Small intestine (tissue), 7 donors: ENCODE results near the gene ITGA1. TPM values are rescaled to one million over a fixed set of nuclear protein-coding genes. Genes with fewer than 3 reads are reported as not detected.

Source experiments
- DNase-seq, 2 donors: peaks; one replicate each; pipeline versions ENCODE4 v3.0.0 to v3.0.0-alpha.2; 2013
- FAIRE-seq: peaks from 2 replicates; lab custom pipeline; 2012; peaks lifted over from hg19 to GRCh38; lab: Jason Lieb, UNC
- H3K27ac ChIP-seq, 3 donors: one replicate each; pipeline ENCODE4 v1.5.1; 2013; ENCODE audit warnings: low read length in 2 of 3, mild to moderate bottlenecking in 2 of 3, control low read depth in 1 of 3, inconsistent platforms in 1 of 3, low read depth in 1 of 3, moderate library complexity in 1 of 3
- H3K27me3 ChIP-seq, 3 donors: one replicate each; pipeline ENCODE4 v1.6.1; 2013; ENCODE audit warnings: low read length in 3 of 3, inconsistent platforms in 1 of 3; ENCODE audit not compliant: control insufficient read depth in 3 of 3, insufficient read depth in 3 of 3
- H3K36me3 ChIP-seq, 3 donors: one replicate each; pipeline ENCODE4 v1.6.1; 2013; ENCODE audit warnings: low read length in 3 of 3, inconsistent platforms in 1 of 3, low read depth in 1 of 3, mild to moderate bottlenecking in 1 of 3, moderate library complexity in 1 of 3; ENCODE audit not compliant: control insufficient read depth in 3 of 3, insufficient read depth in 2 of 3
- H3K4me1 ChIP-seq, 3 donors: one replicate each; pipeline ENCODE4 v1.6.1; 2013; ENCODE audit warnings: low read length in 2 of 3, inconsistent platforms in 1 of 3, low read depth in 1 of 3, mild to moderate bottlenecking in 1 of 3, moderate library complexity in 1 of 3; ENCODE audit not compliant: control insufficient read depth in 3 of 3, insufficient read depth in 2 of 3
- H3K4me3 ChIP-seq, 3 donors: one replicate each; pipeline ENCODE4 v1.5.1; 2013; ENCODE audit warnings: low read length in 3 of 3, control low read depth in 1 of 3, inconsistent platforms in 1 of 3, low read depth in 1 of 3, mild to moderate bottlenecking in 1 of 3, moderate library complexity in 1 of 3
- H3K9me3 ChIP-seq, 2 donors: one replicate each; pipeline ENCODE4 v1.6.1; 2013; ENCODE audit warnings: low read depth in 1 of 2, low read length in 1 of 2; ENCODE audit not compliant: control insufficient read depth in 2 of 2, insufficient read depth in 1 of 2
- WGBS, 3 donors: extraction: QIAGEN DNeasy Blood & Tissue Kit; methylation state at CpG; one replicate each; pipeline ENCODE4 v1.1.7; 2013; 5-methylcytosine and 5-hydroxymethylcytosine counted together
- polyA plus RNA-seq, 4 donors: library from polyadenylated mRNA; stranded (reverse) in 3 of 4; unstranded in 1 of 4; fragments of 200-250 nt in 3 of 4; fragments of 120-200 nt in 1 of 4; gene quantifications; one replicate each; pipeline versions ENCODE4 v1.2.1 to v1.2.3, GENCODE V29; 2013
- donor health status: healthy with polysubstance abuse.
- donor health status: control.
- donor health status: control.
- donor health status: Bipolar disorder and iron deficiency.
- donor health status: healthy.

The ITGA1 gene
- polyA plus RNA-seq, 4 donors = 1.6 to 20.9 (median 5.0) TPM

GRCh38 chr5:52993367-52993766 is 205.7 kb downstream of the ITGA1 start:
- Histone ChIP-seq H3K36me3 (peaks cover 0 to 2% (median 1%) of the 10 kb centered on the region in 3 donors), H3K27me3 (no peaks in the 10 kb centered on the region), H3K4me1 (peaks cover 0 to 11% (median 4%) of the 10 kb centered on the region in 3 donors), H3K27ac (no peak overlapping the region), H3K4me3 (no peak overlapping the region), H3K9me3 (no peaks in the 10 kb centered on the region)
- DNase-seq (no peak), FAIRE-seq (no peak)
- WGBS, 3 donors = 68 to 96% (median 95%) methylated on average over 2 of the region's 2 CpGs

GRCh38 chr5:52994266-52994665 is 206.6 kb downstream of the ITGA1 start:
- DNase-seq (no peak), FAIRE-seq (no peak)
- H3K4me1 ChIP-seq = peaks cover 0 to 11% (median 0%) of the 10 kb centered on the region in 3 donors
- H3K27me3 ChIP-seq = no peaks in the 10 kb centered on the region
- H3K4me3 ChIP-seq = no peak overlapping the region
- no peaks in the 10 kb centered on the region for H3K9me3 ChIP-seq
- 97 to 98% (median 97%) methylated on average over 1 of the region's 1 CpG for WGBS, 3 donors
- H3K27ac ChIP-seq = no peak overlapping the region
- peaks cover 0 to 2% (median 1%) of the 10 kb centered on the region in 3 donors for H3K36me3 ChIP-seq

- H3K4me1 ChIP-seq = peaks cover 0 to 11% (median 0%) of the 10 kb centered on the region in 3 donors
- DNase-seq = no peak
- no peak for FAIRE-seq
- H3K9me3 ChIP-seq = no peaks in the 10 kb centered on the region
- 96 to 100% (median 96%) methylated on average over 1 of the region's 1 CpG for WGBS, 3 donors
- peaks cover 0 to 2% (median 1%) of the 10 kb centered on the region in 3 donors for H3K36me3 ChIP-seq
- H3K4me3 ChIP-seq = no peak overlapping the region
- no peaks in the 10 kb centered on the region for H3K27me3 ChIP-seq
- H3K27ac ChIP-seq = no peak overlapping the region
Measured at GRCh38 chr5:52995095-52995494, 207.4 kb downstream of the ITGA1 start.

- WGBS, 3 donors = 96 to 100% (median 98%) methylated on average over 1 of the region's 1 CpG
- Histone ChIP-seq H3K4me3 (no peak overlapping the region), H3K27ac (no peak overlapping the region)
Measured at GRCh38 chr5:52995914-52996313, 208.2 kb downstream of the ITGA1 start.

GRCh38 chr5:52996979-52997378 is 209.3 kb downstream of the ITGA1 start:
- Histone ChIP-seq H3K9me3 (no peaks in the 10 kb centered on the region), H3K4me3 (no peak overlapping the region), H3K27ac (no peak overlapping the region), H3K4me1 (peaks cover 0 to 8% (median 0%) of the 10 kb centered on the region in 3 donors), H3K27me3 (no peaks in the 10 kb centered on the region), H3K36me3 (peaks cover 0 to 1% (median 1%) of the 10 kb centered on the region in 3 donors)
- no peak for FAIRE-seq
- 48 to 61% (median 54%) methylated on average over 1 of the region's 1 CpG for WGBS, 3 donors
- no peak for DNase-seq

More at GRCh38 chr5:52995914-52996313, 208.2 kb downstream of the ITGA1 start:
- no peaks in the 10 kb centered on the region for H3K27me3 ChIP-seq
- no peak for DNase-seq
- peaks cover 0 to 2% (median 1%) of the 10 kb centered on the region in 3 donors for H3K36me3 ChIP-seq
- no peaks in the 10 kb centered on the region for H3K9me3 ChIP-seq
- FAIRE-seq = no peak
- H3K4me1 ChIP-seq = peaks cover 0 to 11% (median 0%) of the 10 kb centered on the region in 3 donors

- Histone ChIP-seq H3K36me3 (peaks cover 0 to 1% (median 0%) of the 10 kb centered on the region in 3 donors), H3K4me1 (peaks cover 0 to 6% (median 0%) of the 10 kb centered on the region in 3 donors), H3K27ac (no peak overlapping the region), H3K4me3 (no peak overlapping the region), H3K27me3 (no peaks in the 10 kb centered on the region), H3K9me3 (no peaks in the 10 kb centered on the region)
- FAIRE-seq (no peak), DNase-seq (peak in 1 of 2 donors; percentile 36)
- 40 to 52% (median 47%) methylated on average over 6 of the region's 6 CpGs for WGBS, 3 donors
Measured at GRCh38 chr5:52997424-52997823, 209.7 kb downstream of the ITGA1 start.

- no peak for FAIRE-seq
- WGBS, 3 donors = 79 to 90% (median 85%) methylated on average over 2 of the region's 2 CpGs
- H3K4me1 ChIP-seq = peaks cover 0 to 6% (median 0%) of the 10 kb centered on the region in 3 donors
- no peak for DNase-seq
- H3K4me3 ChIP-seq = no peak overlapping the region
- H3K36me3 ChIP-seq = peaks cover 1 to 3% (median 2%) of the 10 kb centered on the region in 3 donors
- no peaks in the 10 kb centered on the region for H3K9me3 ChIP-seq
- no peak overlapping the region for H3K27ac ChIP-seq
- H3K27me3 ChIP-seq = no peaks in the 10 kb centered on the region
Measured at GRCh38 chr5:52998552-52999313, 211.0 kb downstream of the ITGA1 start.

GRCh38 chr5:52999344-52999949 is 211.7 kb downstream of the ITGA1 start:
- 78 to 86% (median 80%) methylated on average over 1 of the region's 1 CpG for WGBS, 3 donors
- H3K9me3 ChIP-seq = no peaks in the 10 kb centered on the region
- H3K27ac ChIP-seq = no peak overlapping the region
- no peaks in the 10 kb centered on the region for H3K27me3 ChIP-seq
- DNase-seq = no peak
- peaks cover 0 to 6% (median 1%) of the 10 kb centered on the region in 3 donors for H3K4me1 ChIP-seq
- H3K4me3 ChIP-seq = no peak overlapping the region
- H3K36me3 ChIP-seq = peaks cover 1 to 6% (median 5%) of the 10 kb centered on the region in 3 donors
- no peak for FAIRE-seq
